Central memory CD8-positive, alpha-beta T cell (primary cell): ENCODE results near the gene ETV6.
A peak's percentile ranks its signal among the peaks of the same experiment; 100 is the strongest.

ENCODE experiments used
- ATAC-seq: fragments of 150-1000 bp; cut with Tn5 transposase; replicated peaks from 2 replicates; pipeline ENCODE4 v1.10.0; 2022; ENCODE audit warnings: mild to moderate bottlenecking, moderate FRiP score, moderate number of reproducible peaks; ENCODE audit not compliant: poor library complexity, severe bottlenecking; ENCODE audit errors: extremely low read depth
- DNase-seq, 2 donors: peaks; one replicate each; pipeline ENCODE4 v3.0.0; 2021; ENCODE audit warnings: low spot score in 2 of 2
- H3K27ac Mint-ChIP-seq: one replicate; pipeline ENCODE4 v1.8.0; 2022; ENCODE audit warnings: low read depth, mild to moderate bottlenecking, moderate library complexity, mixed read lengths
- H3K27me3 Mint-ChIP-seq: one replicate; pipeline ENCODE4 v1.8.0; 2022; ENCODE audit warnings: mixed read lengths
- H3K36me3 Mint-ChIP-seq: one replicate; pipeline ENCODE4 v1.8.0; 2022; ENCODE audit warnings: mild to moderate bottlenecking, moderate library complexity, mixed read lengths; ENCODE audit not compliant: insufficient read depth
- H3K4me1 Mint-ChIP-seq: one replicate; pipeline ENCODE4 v1.8.0; 2022; ENCODE audit warnings: mixed read lengths
- H3K4me3 Mint-ChIP-seq: one replicate; pipeline ENCODE4 v1.8.0; 2022; ENCODE audit warnings: mild to moderate bottlenecking, moderate library complexity, mixed read lengths
- H3K9me3 Mint-ChIP-seq: one replicate; pipeline ENCODE4 v1.8.0; 2022; ENCODE audit warnings: mixed read lengths

ETV6 gene

DNA sequence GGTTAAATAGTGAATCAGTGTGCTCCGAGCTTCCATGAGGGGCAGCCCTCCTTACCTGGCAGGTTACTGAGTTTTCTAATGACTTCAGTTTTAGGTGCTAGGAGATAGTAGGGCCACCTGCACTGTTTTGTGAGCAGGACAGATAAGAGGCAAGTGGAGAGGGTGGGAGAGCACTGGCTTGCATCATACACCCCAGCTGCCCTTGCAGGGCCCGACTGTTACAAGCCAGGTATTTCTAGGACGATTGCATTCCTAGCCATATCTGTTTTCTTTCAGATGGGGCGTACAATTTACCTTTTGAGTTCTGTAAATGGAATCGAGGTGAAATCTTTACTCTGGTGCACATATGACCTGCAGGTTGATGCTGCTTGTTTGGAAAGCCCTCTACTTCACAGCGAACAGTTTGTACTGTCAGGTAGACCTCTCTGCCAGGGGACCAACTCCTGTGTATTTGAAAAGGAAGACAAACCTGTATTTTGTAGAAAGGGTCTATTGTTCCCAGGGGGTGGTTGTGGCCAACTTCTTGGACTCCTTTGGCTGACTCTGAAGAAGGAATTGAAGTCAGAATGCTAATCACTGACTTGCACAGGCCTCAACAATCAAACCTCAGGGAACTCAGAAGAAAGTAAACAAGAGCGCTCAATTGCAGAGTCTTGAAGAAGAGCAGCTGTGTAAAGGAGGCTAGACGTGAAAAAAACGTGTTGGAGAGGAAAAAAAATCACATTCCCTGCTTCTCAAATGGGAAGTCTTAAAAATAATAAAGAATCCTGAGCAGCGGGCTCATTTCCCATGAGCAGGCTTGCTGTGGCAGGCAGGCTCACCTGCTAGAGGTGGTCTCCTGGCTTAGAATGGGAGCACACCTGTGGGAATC, 57.3 kb downstream of the ETV6 start:
- H3K9me3 Mint-ChIP-seq = no peaks in the 10 kb centered on the region

DNA sequence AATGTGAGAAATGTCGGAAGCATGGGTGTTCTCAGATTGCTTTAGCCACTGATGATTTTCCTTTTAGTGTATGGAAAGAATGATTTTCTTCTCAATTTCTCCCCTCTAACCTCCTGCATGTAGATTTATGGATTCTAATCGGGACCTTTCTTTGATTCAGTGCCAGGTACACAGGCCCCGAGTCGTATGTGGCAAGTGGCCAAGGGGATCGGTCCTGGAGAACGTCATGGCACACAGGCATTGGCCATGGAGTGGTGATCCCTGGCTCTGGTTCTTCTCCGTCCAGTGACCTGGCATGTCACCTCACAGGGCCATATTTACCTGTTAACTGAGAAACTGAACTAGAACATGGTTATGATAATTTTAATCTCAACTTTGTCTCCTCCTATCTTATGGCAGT, 58.1 kb downstream of the ETV6 start:
- H3K9me3 Mint-ChIP-seq = no peaks in the 10 kb centered on the region
- no peak overlapping the region for H3K4me3 Mint-ChIP-seq
- ATAC-seq (no peak), DNase-seq (no peak)
- peaks cover 20% of the 10 kb centered on the region for H3K4me1 Mint-ChIP-seq
- H3K36me3 Mint-ChIP-seq = no peaks in the 10 kb centered on the region
- H3K27ac Mint-ChIP-seq = no peak overlapping the region
- no peaks in the 10 kb centered on the region for H3K27me3 Mint-ChIP-seq

More for the DNA sequence above, 57.3 kb downstream of the ETV6 start:
- peaks cover 26% of the 10 kb centered on the region for H3K4me1 Mint-ChIP-seq
- H3K27me3 Mint-ChIP-seq = no peaks in the 10 kb centered on the region
- no peak overlapping the region for H3K4me3 Mint-ChIP-seq
- H3K36me3 Mint-ChIP-seq = no peaks in the 10 kb centered on the region
- ATAC-seq (no peak), DNase-seq (no peak)
- H3K27ac Mint-ChIP-seq = no peak overlapping the region

DNA sequence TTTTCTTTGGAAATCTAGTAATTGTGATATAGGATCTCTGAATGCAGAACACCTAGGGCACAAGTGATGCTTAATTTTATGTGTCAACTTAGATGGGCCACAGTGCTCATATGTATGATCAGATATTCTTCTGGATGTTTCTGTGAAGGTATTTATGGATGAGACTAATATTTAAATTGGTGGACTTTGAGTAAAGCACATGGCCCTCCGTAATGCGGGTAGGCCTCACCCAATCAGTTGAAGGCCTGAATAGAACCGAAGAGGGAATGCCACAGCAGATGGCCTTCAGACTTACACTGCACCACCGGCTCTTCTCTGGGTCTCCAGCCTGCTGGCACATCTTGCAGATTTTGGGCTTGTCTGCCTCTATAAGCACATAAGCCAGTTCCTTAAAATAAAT, 60.0 kb downstream of the ETV6 start:
- H3K9me3 Mint-ChIP-seq = no peaks in the 10 kb centered on the region
- DNase-seq = no peak
- H3K4me3 Mint-ChIP-seq = no peak overlapping the region
- peak overlapping the region; percentile 41 for H3K27ac Mint-ChIP-seq
- no peaks in the 10 kb centered on the region for H3K27me3 Mint-ChIP-seq
- peaks cover 24% of the 10 kb centered on the region for H3K4me1 Mint-ChIP-seq
- no peak for ATAC-seq
- H3K36me3 Mint-ChIP-seq = no peaks in the 10 kb centered on the region

DNA sequence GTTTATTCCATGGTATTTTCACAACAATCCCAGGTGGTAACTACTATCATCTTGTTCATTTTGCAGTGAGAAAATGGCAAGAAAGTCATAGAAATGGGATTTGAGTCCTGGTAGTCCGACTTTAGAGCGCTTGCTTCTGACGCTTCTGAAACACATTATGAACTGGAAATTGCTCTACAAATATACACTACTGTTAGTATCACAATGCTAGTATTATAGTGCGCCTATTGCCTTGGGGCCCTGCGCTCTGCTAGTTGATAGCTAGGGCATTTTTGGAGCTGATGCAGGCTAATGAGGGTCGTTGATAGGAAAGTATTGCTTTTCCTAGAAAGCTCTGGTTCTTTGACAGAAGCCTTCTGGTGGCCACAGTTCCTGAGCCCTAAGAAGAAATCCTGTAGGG, 61.0 kb downstream of the ETV6 start:
- H3K4me3 Mint-ChIP-seq = no peak overlapping the region
- H3K36me3 Mint-ChIP-seq = peaks cover 3% of the 10 kb centered on the region
- no peak overlapping the region for H3K27ac Mint-ChIP-seq
- peaks cover 28% of the 10 kb centered on the region for H3K4me1 Mint-ChIP-seq
- DNase-seq (no peak), ATAC-seq (no peak)
- no peaks in the 10 kb centered on the region for H3K27me3 Mint-ChIP-seq
- no peaks in the 10 kb centered on the region for H3K9me3 Mint-ChIP-seq

DNA sequence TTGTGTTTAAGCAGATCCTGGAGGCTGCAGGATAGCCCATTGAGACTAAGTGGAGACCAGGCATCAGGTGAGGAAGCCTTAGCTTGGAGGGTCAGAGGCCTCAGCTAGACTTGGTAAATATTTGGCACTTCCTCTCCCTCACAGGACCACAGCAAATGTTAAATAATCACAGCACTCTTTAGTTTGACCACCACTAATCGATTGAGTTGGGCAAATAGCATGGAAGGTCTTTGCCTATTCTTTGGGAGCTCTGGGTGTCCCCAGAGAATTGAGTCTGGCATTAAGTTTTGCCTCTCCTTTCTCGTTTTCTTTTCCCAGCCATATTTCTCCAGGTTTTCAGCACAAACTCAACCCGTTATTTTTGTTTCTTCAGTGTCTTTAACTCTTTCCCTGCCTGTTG, 61.4 kb downstream of the ETV6 start:
- no peaks in the 10 kb centered on the region for H3K27me3 Mint-ChIP-seq
- H3K27ac Mint-ChIP-seq = no peak overlapping the region
- H3K36me3 Mint-ChIP-seq = peaks cover 4% of the 10 kb centered on the region
- no peak overlapping the region for H3K4me3 Mint-ChIP-seq
- no peaks in the 10 kb centered on the region for H3K9me3 Mint-ChIP-seq
- no peak for ATAC-seq
- no peak for DNase-seq
- H3K4me1 Mint-ChIP-seq = peaks cover 28% of the 10 kb centered on the region

DNA sequence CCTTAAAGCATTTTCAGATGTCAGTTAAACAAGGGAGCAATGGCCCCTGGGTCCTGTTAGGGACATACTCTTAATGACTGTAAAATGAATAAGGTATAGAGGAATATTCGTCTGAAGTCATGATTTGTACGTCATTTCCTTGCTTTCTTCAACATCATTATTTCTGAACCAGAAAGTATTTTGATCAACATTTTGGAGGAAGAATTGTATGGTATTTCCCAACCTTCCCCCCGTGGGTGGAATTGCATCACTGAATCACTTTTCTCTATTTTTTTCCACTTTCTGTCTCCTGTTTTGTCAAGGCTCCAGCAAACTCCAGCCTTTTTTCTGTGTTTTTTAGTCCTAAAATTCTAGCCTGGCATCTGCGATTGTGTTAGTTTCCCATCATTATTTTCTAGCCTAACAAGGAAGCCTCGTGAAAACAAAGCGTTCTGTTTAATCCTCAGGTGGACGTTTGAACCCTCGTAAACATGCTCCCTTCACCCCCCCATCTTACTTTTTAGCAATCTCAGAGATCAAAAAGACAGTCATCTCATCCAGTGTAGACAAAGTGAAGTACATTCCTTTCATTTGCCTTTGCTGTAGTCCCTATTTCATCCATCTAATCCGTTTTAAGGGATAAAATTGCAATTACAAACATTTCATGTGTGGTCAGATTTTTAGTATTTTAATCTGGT, 62.3 kb downstream of the ETV6 start:
- H3K27me3 Mint-ChIP-seq = no peaks in the 10 kb centered on the region
- H3K4me3 Mint-ChIP-seq = no peak overlapping the region
- ATAC-seq (no peak), DNase-seq (no peak)
- H3K27ac Mint-ChIP-seq = no peak overlapping the region
- peaks cover 28% of the 10 kb centered on the region for H3K4me1 Mint-ChIP-seq
- peaks cover 5% of the 10 kb centered on the region for H3K36me3 Mint-ChIP-seq
- no peaks in the 10 kb centered on the region for H3K9me3 Mint-ChIP-seq

DNA sequence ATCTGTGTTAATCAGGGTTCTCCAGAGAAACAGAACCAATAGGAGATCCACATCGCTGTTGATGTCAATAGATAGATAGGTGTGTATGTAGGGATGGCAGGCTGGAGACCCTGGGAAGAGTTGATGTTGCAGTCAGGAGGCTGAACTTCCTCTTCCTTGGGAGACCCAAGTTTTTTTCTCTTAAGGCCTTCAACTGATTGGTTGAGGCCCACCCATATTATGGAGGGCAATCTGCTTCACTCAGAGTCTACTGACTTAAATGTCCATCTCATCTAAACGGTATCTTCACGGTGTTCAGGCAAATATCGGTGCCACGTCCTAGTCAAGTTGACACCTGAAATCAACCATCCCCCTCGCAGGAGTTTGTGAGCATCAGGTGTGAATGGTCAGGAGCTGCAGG, 63.0 kb downstream of the ETV6 start:
- peaks cover 5% of the 10 kb centered on the region for H3K36me3 Mint-ChIP-seq
- no peaks in the 10 kb centered on the region for H3K27me3 Mint-ChIP-seq
- peaks cover 28% of the 10 kb centered on the region for H3K4me1 Mint-ChIP-seq
- ATAC-seq = no peak
- DNase-seq = no peak
- no peak overlapping the region for H3K4me3 Mint-ChIP-seq
- peak overlapping the region; percentile 76 for H3K27ac Mint-ChIP-seq
- no peaks in the 10 kb centered on the region for H3K9me3 Mint-ChIP-seq

DNA sequence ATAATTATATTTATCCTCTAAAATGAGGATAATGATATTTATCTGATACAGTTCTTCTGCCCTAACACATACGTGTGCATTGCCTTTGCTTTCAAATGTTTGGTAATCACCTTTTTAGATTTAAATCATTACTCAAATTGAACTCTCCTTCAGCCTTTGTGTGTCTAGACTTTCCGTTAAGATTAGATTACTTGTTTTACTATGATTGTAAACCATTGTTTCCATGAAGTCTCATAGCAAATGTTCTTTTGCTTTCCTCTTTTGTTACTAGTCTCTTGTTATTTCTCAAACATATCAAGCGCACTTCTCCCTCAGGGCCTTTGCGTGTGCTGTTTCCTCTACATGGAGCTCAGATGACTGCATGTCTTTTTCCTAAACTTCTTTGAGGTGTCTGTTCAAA, 63.7 kb downstream of the ETV6 start:
- H3K4me1 Mint-ChIP-seq = peaks cover 28% of the 10 kb centered on the region
- ATAC-seq (no peak), DNase-seq (no peak)
- no peaks in the 10 kb centered on the region for H3K27me3 Mint-ChIP-seq
- H3K27ac Mint-ChIP-seq = peak overlapping the region; percentile 76
- peaks cover 5% of the 10 kb centered on the region for H3K36me3 Mint-ChIP-seq
- H3K4me3 Mint-ChIP-seq = no peak overlapping the region
- no peaks in the 10 kb centered on the region for H3K9me3 Mint-ChIP-seq

DNA sequence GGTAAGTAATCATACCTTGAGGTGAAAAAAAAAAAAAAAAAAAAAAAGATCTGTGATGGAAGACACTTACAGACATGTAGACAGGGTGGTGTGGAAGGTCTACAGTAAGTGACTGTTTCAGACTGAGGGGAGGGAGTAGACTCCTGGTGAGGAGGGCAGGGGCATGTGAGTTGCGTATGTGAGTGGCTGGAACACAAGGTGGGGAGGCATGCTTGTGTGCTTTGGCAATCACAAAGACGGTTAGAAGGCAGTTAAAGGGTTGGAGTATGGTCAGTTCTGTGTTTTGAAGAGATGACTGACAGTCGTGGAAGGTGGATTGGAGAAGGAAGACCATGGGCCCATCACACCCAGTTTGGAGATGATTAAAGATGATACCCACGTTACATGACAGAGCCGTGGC, 65.2 kb downstream of the ETV6 start:
- DNase-seq = no peak
- no peak overlapping the region for H3K27ac Mint-ChIP-seq
- peaks cover 22% of the 10 kb centered on the region for H3K4me1 Mint-ChIP-seq
- no peak overlapping the region for H3K4me3 Mint-ChIP-seq
- H3K9me3 Mint-ChIP-seq = no peaks in the 10 kb centered on the region
- H3K27me3 Mint-ChIP-seq = no peaks in the 10 kb centered on the region
- peaks cover 5% of the 10 kb centered on the region for H3K36me3 Mint-ChIP-seq
- no peak for ATAC-seq

DNA sequence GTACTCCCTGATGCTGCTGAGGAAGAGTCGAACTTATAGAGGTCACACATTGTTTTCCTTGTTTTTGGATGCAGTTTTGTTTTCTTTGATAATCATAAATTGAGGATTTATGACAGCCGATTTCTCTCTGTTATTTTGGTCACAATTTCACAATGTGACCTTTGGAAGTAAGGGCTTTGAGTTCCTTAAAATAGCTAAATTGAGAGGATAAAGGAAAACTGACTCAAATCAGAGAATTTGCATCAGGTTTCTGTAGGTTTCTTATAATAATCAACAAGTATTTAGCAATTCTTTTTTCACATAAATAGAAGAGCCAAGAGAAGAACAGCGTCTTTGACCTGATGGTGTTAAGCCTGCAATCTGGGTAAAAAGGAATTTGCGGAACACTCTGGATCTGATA, 66.1 kb downstream of the ETV6 start:
- Mint-ChIP-seq H3K4me1 (peaks cover 29% of the 10 kb centered on the region), H3K27ac (no peak overlapping the region), H3K27me3 (no peaks in the 10 kb centered on the region), H3K9me3 (no peaks in the 10 kb centered on the region), H3K4me3 (no peak overlapping the region), H3K36me3 (peaks cover 5% of the 10 kb centered on the region)
- DNase-seq (no peak), ATAC-seq (no peak)

DNA sequence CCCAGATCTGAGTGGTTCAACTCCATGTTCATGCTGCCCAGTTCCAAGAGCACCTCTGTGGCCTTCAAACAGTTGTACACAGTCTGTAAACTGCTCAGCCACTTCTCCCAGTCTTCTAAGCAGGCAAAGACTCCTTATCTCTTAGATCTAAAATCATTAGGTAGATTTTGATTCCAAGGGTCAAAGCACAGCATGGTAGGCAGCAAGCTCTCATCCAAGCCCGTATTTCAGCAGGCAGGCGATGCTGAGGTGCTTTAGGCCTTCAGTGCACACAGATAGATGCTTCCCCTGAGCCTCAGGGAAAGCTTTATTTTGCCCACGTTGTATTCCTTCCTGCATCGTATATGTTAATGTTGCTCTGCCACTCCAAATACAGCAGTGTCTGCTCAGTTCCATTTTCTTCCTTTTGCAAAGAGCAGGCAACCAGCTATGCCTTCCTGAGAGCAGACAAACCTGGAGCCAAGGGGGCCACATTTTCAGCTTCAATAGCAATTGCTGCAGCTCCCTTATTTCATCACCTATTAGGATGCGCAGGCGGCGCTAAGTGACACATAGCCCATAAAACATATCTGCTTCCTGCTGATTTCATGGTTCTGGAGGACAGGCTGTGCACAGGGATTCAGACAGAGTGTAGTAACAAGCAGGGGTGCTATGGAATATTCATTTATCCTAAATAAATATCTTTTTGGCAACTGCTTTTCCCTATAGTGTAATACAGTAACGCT, 67.5 kb downstream of the ETV6 start:
- Mint-ChIP-seq H3K36me3 (peaks cover 5% of the 10 kb centered on the region), H3K27me3 (no peaks in the 10 kb centered on the region), H3K9me3 (no peaks in the 10 kb centered on the region), H3K4me1 (peaks cover 34% of the 10 kb centered on the region), H3K4me3 (no peak overlapping the region), H3K27ac (no peak overlapping the region)
- no peak for ATAC-seq
- DNase-seq = no peak

DNA sequence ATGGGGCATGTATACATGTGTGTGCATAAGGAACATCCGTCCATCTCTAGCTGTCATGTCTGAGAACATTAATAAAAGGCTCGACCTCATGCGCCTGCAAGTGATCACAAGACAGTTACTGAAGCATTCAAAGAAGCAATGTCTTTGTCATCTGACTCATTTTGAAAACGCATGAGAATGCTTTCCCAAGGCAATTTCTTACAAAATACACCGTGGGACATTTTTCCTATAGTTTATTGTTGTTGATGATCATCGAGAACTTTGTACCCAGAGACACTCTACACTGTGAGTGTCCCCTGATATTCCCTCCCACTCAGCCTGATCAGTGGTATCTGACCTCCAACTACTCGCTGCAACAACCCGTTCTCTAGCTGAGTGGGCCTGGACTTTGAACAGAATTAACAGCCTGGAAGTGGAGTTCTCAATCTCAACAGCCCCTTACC, 68.1 kb downstream of the ETV6 start:
- Mint-ChIP-seq H3K27ac (no peak overlapping the region), H3K27me3 (no peaks in the 10 kb centered on the region), H3K9me3 (no peaks in the 10 kb centered on the region), H3K36me3 (peaks cover 5% of the 10 kb centered on the region), H3K4me1 (peaks cover 34% of the 10 kb centered on the region), H3K4me3 (no peak overlapping the region)
- DNase-seq (no peak), ATAC-seq (no peak)
